Urinary bladder (tissue), 4 donors: ENCODE results near the gene ASGR1. TPM values are rescaled to one million over a fixed set of nuclear protein-coding genes. Genes with fewer than 3 reads are reported as not detected.
A peak's percentile ranks its signal among the peaks of the same experiment; 100 is the strongest.

Experiments
- DNase-seq: peaks from one replicate; pipeline ENCODE4 v3.0.0-alpha.2; 2015; ENCODE audit errors: extremely low spot score
- H3K27ac ChIP-seq: one replicate; pipeline ENCODE4 v1.5.1; 2013; ENCODE audit warnings: low read depth, mild to moderate bottlenecking, moderate library complexity
- H3K36me3 ChIP-seq: one replicate; pipeline ENCODE4 v1.6.1; 2013; ENCODE audit warnings: mild to moderate bottlenecking, moderate library complexity; ENCODE audit not compliant: insufficient read depth
- H3K4me1 ChIP-seq: one replicate; pipeline ENCODE4 v1.6.1; 2013; ENCODE audit warnings: mild to moderate bottlenecking, moderate library complexity; ENCODE audit not compliant: insufficient read depth
- H3K4me3 ChIP-seq: one replicate; pipeline ENCODE4 v1.5.1; 2013; ENCODE audit warnings: low read depth, low read length
- WGBS: extraction: QIAGEN DNeasy Blood & Tissue Kit; methylation state at CpG from one replicate; pipeline ENCODE4 v1.1.7; 2013; 5-methylcytosine and 5-hydroxymethylcytosine counted together
- polyA plus RNA-seq: library from polyadenylated mRNA; stranded (reverse); fragments of 200-250 nt; gene quantifications from one replicate; pipeline ENCODE4 v1.2.3, GENCODE V29; 2013
- total RNA-seq: library from RNA; depleted of rRNA; stranded (reverse); fragments of >200 nt; gene quantifications from one replicate; pipeline ENCODE4 v1.2.3, GENCODE V29; 2014
- donor health status: healthy with polysubstance abuse.
- donor health status: healthy.

Gene ASGR1, protein sequence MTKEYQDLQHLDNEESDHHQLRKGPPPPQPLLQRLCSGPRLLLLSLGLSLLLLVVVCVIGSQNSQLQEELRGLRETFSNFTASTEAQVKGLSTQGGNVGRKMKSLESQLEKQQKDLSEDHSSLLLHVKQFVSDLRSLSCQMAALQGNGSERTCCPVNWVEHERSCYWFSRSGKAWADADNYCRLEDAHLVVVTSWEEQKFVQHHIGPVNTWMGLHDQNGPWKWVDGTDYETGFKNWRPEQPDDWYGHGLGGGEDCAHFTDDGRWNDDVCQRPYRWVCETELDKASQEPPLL
- total RNA-seq: 1.7 TPM
- 1.6 TPM for polyA plus RNA-seq

DNA sequence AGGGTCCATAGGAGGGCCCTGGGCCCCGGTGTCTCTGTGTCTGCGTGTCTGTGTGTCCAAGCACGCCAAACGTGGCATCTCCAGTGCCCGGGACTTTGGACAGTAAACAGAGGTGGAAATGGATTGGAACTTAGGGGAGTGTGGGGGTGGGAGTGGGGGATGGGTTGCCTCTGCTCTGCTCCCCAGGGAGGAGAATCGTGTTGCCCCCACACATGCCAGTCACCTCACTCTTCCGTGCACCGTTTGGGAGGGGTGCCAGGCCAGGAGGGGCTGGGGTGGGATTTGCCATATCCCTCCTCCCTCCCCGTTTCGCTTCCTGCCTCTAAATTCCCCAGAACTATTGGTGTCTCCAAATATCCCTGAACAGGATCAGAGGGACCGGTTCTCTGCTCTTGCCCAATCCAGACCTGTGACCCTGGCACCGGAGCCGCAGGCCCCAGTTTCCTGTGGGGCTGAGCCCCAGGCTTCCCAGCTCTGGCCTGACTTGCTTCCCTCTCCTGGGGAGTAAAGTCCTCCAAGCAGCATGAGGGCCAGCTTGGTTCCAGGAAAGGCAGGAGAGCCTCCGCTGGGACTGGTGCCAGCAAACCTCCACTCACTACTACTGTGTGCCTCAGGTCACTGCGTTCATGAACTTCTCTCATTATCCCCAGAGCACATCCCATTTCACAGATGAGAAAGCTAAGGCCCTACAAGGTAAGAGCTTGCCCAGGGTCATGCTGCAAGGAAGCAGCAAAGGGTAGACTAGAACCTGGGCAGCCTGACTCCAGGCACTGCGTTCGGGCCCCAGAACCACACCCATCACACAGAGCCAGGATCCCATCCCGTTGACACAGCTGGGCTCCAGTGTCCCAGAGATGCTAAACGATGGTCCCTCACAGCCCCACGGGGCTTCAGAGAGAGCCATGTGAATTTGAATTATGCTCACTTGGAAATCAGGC is at the start of gene ASGR1:
TSS of gene ASGR1 (minus strand) at position 54 of the 938 bp plus-strand sequence. CDS start 807 bp downstream, outside the sequence.
- no peak within 1 kb of the TSS for H3K4me3 ChIP-seq
- H3K27ac ChIP-seq: no peak within 1 kb of the TSS
- 53% methylated on average over 20 of the region's 20 CpGs for WGBS
- no peak for DNase-seq
- no peaks in the 10 kb centered on the region for H3K4me1 ChIP-seq
- H3K36me3 ChIP-seq: no peaks in the 10 kb centered on the region

DNA sequence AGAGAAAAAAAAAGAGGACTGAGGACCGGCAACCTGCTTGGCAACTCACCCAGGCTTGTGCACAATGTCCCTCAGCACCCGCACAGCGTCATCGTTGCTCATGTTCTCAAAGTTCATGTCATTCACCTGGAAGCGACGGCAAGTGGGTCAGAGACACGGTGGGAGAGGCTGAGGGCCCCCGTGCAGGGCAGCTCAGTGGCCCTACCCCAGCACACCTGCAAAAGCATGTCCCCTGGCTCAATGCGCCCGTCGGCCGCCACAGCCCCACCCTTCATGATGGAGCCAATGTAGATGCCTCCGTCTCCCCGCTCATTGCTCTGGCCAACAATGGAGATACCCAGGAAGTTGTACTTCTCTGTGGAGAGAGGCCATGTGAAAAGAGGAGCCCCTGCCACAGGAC is 49.8 kb upstream of the ASGR1 start:
- 90% methylated on average over 14 of the region's 14 CpGs for WGBS
- DNase-seq: no peak
- no peak overlapping the region for H3K4me3 ChIP-seq
- H3K36me3 ChIP-seq: peaks cover 7% of the 10 kb centered on the region
- H3K4me1 ChIP-seq: no peaks in the 10 kb centered on the region
- no peak overlapping the region for H3K27ac ChIP-seq

DNA sequence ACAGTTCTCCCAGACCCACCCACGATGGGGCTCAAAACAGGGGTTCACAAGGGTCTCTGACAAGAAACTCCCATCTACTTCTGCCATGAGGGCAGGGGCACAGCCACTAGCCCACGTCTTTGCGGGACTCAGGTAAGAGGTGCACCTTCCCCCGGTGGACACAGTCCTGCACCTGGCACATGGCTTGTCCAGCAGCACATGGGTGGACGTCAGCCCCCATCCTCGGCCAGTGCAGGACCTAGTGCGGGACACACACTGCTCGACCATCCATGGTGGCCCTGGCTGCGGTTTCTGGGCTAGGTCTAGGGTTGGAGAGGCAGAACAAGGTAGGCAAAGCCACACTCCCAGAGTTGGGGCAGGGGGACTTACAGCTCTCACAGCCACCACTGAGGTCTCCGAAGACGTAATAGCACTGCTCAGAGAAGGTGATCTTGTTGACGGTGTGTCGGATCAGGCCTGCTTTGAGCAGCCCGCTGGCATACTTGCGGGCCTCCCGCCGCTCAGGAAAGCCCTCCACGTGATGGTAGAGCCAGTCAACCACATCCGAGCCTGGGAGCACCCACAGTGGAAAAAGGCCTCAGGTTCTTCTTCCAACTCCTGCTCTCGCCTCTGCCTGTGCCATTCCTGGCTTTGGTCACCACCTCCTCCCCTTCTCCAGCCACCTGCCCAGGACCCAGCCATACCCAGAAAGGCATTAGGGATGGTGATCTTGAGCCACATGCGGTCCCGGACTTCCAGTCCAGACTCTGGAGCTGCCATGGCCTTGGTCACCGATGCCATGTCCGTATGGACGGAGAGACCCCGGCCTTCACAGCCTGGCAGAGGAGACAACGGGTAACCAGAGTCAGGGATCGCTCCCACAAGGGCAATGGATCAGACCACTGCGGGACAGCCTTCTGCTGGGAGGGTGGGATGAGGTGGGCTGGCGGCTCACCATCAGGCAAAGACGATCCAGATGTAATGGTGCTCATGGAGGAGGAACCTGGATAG is 47.8 kb upstream of the ASGR1 start:
- peaks cover 7% of the 10 kb centered on the region for H3K36me3 ChIP-seq
- DNase-seq: no peak
- no peak overlapping the region for H3K27ac ChIP-seq
- H3K4me3 ChIP-seq: no peak overlapping the region
- H3K4me1 ChIP-seq: no peaks in the 10 kb centered on the region
- 92% methylated on average over 31 of the region's 31 CpGs for WGBS

DNA sequence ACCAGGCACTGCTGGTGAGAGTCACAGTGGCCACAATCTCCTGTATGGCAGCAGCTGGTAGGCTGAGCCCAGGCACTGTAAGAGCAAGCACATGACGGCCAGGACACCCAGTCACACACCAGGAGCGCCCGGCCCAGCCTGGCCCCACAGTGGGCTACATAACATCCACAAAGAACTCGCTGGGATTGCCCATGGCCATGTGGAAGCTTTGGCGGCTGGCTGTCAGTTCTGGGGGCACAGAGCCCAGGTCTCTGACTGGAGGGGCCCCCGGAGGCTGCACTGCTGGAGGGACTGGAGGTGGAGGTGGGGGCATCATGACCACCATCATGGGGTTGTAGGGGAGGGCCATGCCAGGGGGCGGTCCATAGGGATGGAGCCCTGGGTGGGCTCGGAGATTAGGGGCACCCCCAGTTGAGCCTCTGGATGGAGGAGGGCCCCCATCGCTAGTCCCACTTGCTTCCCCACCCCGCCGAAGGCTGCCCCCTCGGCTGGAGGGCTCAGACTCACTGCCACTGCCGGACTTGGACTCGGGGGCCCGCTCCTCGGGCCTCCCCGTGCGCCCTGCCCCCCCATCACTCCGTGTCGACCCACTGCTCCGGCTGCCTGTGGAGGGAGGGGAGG is 46.7 kb upstream of the ASGR1 start:
- Histone ChIP-seq H3K4me1 (peaks cover 2% of the 10 kb centered on the region), H3K27ac (no peak overlapping the region)
- 79% methylated on average over 21 of the region's 21 CpGs for WGBS

DNA sequence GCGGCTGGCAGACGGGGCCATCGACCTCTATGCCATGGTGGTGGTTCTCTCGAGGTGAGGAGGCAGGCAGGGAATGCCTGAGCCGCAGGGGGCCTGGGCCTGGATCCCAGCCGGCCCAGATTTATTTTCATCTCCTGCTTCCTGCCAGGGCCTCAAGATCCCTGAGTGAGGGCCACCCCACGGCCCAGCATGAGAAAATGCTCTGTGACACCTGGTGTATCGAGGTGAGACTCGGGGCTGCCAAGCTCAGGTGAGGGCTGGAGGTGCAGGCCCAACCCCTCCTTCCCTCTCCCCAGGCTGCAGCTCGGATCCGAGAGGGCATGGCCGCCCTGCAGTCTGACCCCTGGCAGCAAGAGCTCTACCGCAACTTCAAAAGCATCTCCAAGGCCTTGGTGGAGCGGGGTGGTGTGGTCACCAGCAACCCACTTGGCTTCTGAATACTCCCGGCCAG is 45.5 kb upstream of the ASGR1 start:
- Histone ChIP-seq H3K36me3 (peaks cover 5% of the 10 kb centered on the region), H3K27ac (no peak overlapping the region)
- WGBS: 66% methylated on average over 15 of the region's 15 CpGs

More for the DNA sequence above, 46.7 kb upstream of the ASGR1 start:
- Histone ChIP-seq H3K36me3 (peaks cover 7% of the 10 kb centered on the region), H3K4me3 (no peak overlapping the region)
- no peak for DNase-seq

DNA sequence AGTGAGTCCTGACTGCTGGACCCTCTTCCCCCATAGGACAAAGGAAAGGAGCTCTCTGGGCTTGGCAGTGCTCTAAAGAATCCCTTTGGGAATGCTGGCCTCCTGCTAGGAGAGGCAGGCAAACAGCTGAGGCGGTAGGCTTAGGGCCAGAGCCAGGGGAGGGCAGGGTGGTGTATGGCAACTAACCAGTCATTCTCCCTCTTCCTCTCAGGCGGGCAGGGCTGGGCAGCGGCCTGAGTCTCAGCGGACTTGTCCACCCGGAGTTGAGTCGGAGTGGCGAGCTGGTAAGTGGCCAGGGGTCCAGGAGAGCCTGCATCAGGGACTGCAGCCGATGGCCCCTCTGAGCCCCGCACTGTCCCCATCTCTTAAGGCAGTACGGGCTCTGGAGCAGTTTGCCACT is 44.9 kb upstream of the ASGR1 start:
- H3K4me1 ChIP-seq: peaks cover 4% of the 10 kb centered on the region
- peaks cover 3% of the 10 kb centered on the region for H3K36me3 ChIP-seq
- no peak overlapping the region for H3K27ac ChIP-seq
- 80% methylated on average over 10 of the region's 10 CpGs for WGBS
- no peak for DNase-seq
- H3K4me3 ChIP-seq: no peak overlapping the region

More for the DNA sequence above, 45.5 kb upstream of the ASGR1 start:
- peaks cover 4% of the 10 kb centered on the region for H3K4me1 ChIP-seq
- DNase-seq: no peak
- no peak overlapping the region for H3K4me3 ChIP-seq

DNA sequence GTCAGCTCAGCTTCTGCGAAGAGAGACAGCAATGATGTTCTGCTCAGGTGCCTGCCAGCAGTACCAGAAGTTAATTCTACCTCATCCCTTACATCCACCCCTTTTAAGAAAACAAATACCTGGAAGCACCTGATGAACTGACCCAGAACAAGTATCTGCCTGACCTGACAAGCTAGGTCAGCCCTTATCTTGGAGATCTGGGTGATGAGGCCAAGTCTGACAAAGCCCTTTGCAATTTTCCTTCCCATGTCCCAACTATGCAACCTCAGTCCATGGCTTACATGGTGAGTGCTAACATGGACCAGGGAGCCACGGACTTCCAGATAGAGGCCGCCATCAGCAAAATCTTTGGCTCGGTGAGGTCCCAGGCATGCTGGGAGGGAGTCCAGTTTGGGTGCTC is 44.2 kb upstream of the ASGR1 start:
- no peak overlapping the region for H3K27ac ChIP-seq

DNA sequence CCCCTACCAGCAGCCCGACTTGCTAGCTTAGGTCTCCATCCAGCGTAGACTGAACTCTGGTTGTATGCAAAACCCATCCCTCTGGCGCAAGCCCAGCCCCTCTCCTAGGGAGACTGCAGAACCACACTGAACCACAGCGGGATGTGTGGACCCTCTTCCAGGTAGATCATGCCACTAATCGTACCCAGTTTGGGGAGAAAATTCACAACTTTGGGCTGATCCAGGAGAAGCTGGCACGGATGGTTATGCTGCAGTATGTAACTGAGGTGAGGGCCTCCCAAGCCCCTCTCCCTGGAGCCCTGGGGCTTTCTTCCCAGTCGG is 43.8 kb upstream of the ASGR1 start:
- Histone ChIP-seq H3K4me1 (peaks cover 4% of the 10 kb centered on the region), H3K36me3 (no peaks in the 10 kb centered on the region)
- 73% methylated on average over 7 of the region's 7 CpGs for WGBS

More for the DNA sequence above, 44.2 kb upstream of the ASGR1 start:
- Histone ChIP-seq H3K36me3 (no peaks in the 10 kb centered on the region), H3K4me1 (peaks cover 4% of the 10 kb centered on the region), H3K4me3 (no peak overlapping the region)
- WGBS: 69% methylated on average over 4 of the region's 4 CpGs
- no peak for DNase-seq

DNA sequence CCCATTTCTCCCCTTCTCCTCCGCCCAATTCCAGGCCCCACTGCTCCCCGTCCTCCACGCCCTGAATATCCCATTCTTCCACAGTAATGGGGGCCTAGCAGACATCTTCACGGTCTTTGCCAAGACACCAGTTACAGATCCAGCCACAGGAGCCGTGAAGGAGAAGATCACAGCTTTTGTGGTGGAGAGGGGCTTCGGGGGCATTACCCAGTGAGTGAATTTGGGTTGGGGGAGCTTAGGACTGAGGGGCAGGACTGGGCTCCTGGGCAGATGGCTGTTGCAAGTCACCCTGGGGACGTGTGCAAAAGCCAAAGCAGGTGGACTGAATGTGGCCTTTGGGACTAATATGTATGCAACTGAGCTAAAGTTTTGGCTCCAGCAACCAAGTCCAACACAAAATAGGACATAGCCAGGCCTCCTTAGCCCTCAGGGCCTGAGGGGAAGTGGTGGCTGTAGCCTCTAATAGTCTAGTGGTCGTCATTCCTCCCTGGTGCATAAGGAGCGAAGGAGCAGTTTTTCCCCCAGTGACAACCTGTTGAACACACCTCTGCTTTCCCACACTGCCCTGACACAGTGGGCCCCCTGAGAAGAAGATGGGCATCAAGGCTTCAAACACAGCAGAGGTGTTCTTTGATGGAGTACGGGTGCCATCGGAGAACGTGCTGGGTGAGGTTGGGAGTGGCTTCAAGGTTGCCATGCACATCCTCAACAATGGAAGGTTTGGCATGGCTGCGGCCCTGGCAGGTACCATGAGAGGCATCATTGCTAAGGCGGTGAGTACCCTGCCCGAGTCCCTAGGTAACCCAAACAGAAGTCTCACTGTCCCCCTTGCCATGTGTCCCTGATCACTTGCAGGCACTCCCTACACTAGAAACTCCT is 43.2 kb upstream of the ASGR1 start:
- Histone ChIP-seq H3K4me3 (no peak overlapping the region), H3K27ac (no peak overlapping the region), H3K4me1 (peaks cover 4% of the 10 kb centered on the region), H3K36me3 (no peaks in the 10 kb centered on the region)
- WGBS: 79% methylated on average over 15 of the region's 15 CpGs
- DNase-seq: no peak

More for the DNA sequence above, 43.8 kb upstream of the ASGR1 start:
- Histone ChIP-seq H3K27ac (no peak overlapping the region), H3K4me3 (no peak overlapping the region)
- DNase-seq: no peak

DNA sequence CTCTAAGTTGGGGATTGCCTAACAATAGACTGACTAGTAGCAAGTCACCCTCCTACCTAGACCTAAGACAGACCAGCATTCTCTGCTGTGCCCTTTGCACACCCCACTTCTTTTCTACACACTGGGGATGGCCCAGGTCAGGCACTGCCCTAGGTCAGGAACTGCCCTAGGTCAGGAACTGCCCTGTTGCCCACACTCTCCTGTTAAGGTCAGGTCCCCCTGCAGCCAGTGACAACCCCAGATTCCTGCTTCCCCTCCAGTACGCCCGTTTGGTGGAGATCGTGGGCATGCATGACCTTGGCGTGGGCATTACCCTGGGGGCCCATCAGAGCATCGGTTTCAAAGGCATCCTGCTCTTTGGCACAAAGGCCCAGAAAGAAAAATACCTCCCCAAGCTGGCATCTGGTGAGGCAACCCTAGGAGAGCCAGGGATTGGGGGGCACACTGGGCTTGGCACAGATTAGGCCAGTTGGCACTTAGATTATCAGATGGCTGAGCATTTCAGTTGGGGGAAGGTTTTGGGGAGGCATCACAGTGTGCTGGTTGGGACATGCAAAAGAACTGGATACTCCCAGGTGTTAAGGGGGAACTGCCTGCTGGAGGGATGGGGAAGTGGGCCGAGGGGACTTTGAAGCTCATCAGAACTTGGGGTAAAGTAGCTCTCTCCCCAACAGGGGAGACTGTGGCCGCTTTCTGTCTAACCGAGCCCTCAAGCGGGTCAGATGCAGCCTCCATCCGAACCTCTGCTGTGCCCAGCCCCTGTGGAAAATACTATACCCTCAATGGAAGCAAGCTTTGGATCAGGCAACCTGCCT is 42.3 kb upstream of the ASGR1 start:
- Histone ChIP-seq H3K36me3 (no peaks in the 10 kb centered on the region), H3K4me1 (peaks cover 4% of the 10 kb centered on the region), H3K4me3 (no peak overlapping the region), H3K27ac (no peak overlapping the region)
- WGBS: 76% methylated on average over 10 of the region's 10 CpGs
- DNase-seq: no peak

DNA sequence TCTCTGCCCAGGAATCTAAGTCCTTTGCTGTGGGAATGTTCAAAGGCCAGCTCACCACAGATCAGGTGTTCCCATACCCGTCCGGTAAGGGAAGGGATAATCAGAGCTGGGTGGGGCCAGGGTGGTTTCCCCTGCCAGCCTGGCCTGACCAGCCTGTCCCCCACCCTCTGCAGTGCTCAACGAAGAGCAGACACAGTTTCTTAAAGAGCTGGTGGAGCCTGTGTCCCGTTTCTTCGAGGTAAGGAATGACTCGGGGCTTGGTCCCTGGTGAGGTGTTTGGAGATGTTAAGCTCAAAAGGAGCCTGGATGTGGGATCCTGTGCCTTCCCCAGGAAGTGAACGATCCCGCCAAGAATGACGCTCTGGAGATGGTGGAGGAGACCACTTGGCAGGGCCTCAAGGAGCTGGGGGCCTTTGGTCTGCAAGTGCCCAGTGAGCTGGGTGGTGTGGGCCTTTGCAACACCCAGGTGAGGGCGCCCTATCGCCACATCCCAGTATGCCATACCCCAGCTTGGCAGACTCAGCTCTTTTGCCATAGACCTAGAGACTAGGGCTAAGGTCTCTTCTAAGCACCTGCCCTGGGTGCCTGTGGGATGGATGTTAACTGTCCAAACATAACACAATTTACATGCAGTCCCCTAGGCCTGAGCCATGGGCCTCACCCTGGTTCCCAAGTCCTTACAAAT is 41.6 kb upstream of the ASGR1 start:
- no peaks in the 10 kb centered on the region for H3K36me3 ChIP-seq
- H3K4me1 ChIP-seq: peaks cover 4% of the 10 kb centered on the region
- DNase-seq: no peak
- H3K4me3 ChIP-seq: peak overlapping the region; percentile 81
- WGBS: 27% methylated on average over 11 of the region's 11 CpGs
- H3K27ac ChIP-seq: peak overlapping the region; percentile 97
